Small intestine (tissue), 7 donors: ENCODE data around the gene PARL. TPM values are rescaled to one million over a fixed set of nuclear protein-coding genes. Genes with fewer than 3 reads are reported as not detected.
A peak's percentile ranks its signal among the peaks of the same experiment; 100 is the strongest.

ENCODE experiments used
- DNase-seq, 2 donors: peaks; one replicate each; pipeline versions ENCODE4 v3.0.0 to v3.0.0-alpha.2; 2013
- FAIRE-seq: peaks from 2 replicates; lab custom pipeline; 2012; peaks lifted over from hg19 to GRCh38; lab: Jason Lieb, UNC
- H3K27ac ChIP-seq, 3 donors: one replicate each; pipeline ENCODE4 v1.5.1; 2013; ENCODE audit warnings: low read length in 2 of 3, mild to moderate bottlenecking in 2 of 3, control low read depth in 1 of 3, inconsistent platforms in 1 of 3, low read depth in 1 of 3, moderate library complexity in 1 of 3
- H3K27me3 ChIP-seq, 3 donors: one replicate each; pipeline ENCODE4 v1.6.1; 2013; ENCODE audit warnings: low read length in 3 of 3, inconsistent platforms in 1 of 3; ENCODE audit not compliant: control insufficient read depth in 3 of 3, insufficient read depth in 3 of 3
- H3K36me3 ChIP-seq, 3 donors: one replicate each; pipeline ENCODE4 v1.6.1; 2013; ENCODE audit warnings: low read length in 3 of 3, inconsistent platforms in 1 of 3, low read depth in 1 of 3, mild to moderate bottlenecking in 1 of 3, moderate library complexity in 1 of 3; ENCODE audit not compliant: control insufficient read depth in 3 of 3, insufficient read depth in 2 of 3
- H3K4me1 ChIP-seq, 3 donors: one replicate each; pipeline ENCODE4 v1.6.1; 2013; ENCODE audit warnings: low read length in 2 of 3, inconsistent platforms in 1 of 3, low read depth in 1 of 3, mild to moderate bottlenecking in 1 of 3, moderate library complexity in 1 of 3; ENCODE audit not compliant: control insufficient read depth in 3 of 3, insufficient read depth in 2 of 3
- H3K4me3 ChIP-seq, 3 donors: one replicate each; pipeline ENCODE4 v1.5.1; 2013; ENCODE audit warnings: low read length in 3 of 3, control low read depth in 1 of 3, inconsistent platforms in 1 of 3, low read depth in 1 of 3, mild to moderate bottlenecking in 1 of 3, moderate library complexity in 1 of 3
- H3K9me3 ChIP-seq, 2 donors: one replicate each; pipeline ENCODE4 v1.6.1; 2013; ENCODE audit warnings: low read depth in 1 of 2, low read length in 1 of 2; ENCODE audit not compliant: control insufficient read depth in 2 of 2, insufficient read depth in 1 of 2
- WGBS, 3 donors: extraction: QIAGEN DNeasy Blood & Tissue Kit; methylation state at CpG; one replicate each; pipeline ENCODE4 v1.1.7; 2013; 5-methylcytosine and 5-hydroxymethylcytosine counted together
- polyA plus RNA-seq, 4 donors: library from polyadenylated mRNA; stranded (reverse) in 3 of 4; unstranded in 1 of 4; fragments of 200-250 nt in 3 of 4; fragments of 120-200 nt in 1 of 4; gene quantifications; one replicate each; pipeline versions ENCODE4 v1.2.1 to v1.2.3, GENCODE V29; 2013
- donor health status: healthy with polysubstance abuse.
- donor health status: control.
- donor health status: control.
- donor health status: Bipolar disorder and iron deficiency.
- donor health status: healthy.

PARL gene
- polyA plus RNA-seq, 4 donors = 43.7 to 77.3 (median 73.2) TPM

DNA sequence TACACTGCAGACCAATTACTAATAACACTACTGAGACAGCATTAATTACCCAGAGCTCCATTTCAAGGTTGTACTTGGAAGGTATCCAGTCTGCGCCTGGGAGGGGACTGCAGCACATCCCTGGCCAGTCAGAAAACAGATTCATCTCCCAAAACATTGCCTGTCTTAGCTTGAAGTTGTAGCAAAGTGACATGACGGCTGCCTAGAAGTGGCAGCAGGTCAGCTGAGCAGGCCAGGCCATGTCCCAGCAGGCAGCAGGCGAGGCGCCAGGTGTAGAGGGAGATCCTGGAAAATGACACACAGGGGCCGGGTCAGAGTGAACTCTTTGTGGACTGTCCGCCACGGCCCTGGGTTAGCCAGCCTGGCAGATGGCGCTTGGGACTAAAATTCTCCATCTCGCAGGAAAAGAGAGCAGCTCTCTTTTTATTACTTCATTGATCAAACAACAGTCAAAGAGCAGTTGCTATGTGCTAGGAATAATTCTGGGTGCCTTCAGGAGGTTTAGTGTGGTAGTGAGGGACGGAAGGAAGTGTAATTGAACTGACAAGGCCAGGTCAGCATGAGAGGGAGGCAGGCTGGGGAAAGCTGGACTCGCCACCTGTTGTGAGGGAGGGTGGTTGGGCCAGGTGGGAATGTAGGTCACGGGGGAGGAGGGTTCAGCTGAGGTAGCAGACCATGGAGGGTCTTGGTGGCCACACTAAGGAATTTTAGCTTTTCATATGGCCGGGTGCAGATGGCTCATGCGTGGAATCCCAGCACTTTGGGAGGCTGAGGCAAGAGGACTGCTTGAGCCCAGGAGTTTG is 58.0 kb downstream of the PARL start:
- no peak overlapping the region for H3K4me3 ChIP-seq
- H3K9me3 ChIP-seq = no peaks in the 10 kb centered on the region
- H3K4me1 ChIP-seq = peaks cover 0 to 4% (median 0%) of the 10 kb centered on the region in 3 donors
- WGBS, 3 donors = 87 to 91% (median 90%) methylated on average over 14 of the region's 14 CpGs
- peaks cover 0 to 2% (median 0%) of the 10 kb centered on the region in 3 donors for H3K27me3 ChIP-seq
- no peak overlapping the region for H3K27ac ChIP-seq
- FAIRE-seq (no peak), DNase-seq (peak in 1 of 2 donors; percentile 9)
- H3K36me3 ChIP-seq = peaks cover 2 to 34% (median 3%) of the 10 kb centered on the region in 3 donors

DNA sequence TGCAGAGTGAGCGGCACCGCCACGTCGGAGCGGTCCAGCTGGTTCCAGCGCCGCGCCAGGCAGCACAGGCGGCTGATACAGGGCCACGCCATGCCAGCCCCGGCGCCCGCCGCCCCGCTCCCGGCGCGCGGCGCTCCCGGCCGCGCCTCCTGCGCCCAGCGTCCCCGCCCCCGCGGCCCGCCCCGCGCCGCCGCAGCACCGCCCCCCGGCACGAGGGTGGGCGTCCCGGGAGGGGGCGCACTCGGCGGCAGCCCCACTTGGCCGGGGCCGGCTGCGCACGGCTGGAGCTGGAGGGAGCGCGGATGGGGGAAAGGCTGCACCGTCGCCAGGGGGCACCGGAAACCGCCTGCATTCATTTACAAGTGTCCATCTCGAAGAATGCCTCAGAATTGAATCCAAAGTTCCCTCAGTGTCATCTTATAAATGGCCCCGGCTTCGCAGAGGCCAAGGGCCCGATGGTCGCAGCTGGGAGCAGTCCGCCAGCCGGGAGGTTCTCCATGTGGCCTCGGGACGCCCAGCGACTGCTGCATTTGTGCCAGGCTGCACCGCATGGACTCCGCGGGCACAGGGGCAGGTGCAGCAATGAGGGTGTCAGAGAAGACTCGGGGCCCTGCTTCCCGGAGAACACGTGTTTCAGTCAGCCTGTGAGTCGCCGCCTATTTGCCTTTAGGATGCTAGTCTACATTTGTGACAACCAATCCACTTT is 59.1 kb downstream of the PARL start, which contains the start of gene MAP6D1:
Gene MAP6D1, minus strand, starts transcription at position 122 of the 706 bp plus-strand sequence. Its CDS starts 30 bp downstream, at position 92.
- Histone ChIP-seq H3K9me3 (no peaks in the 10 kb centered on the region), H3K27ac (no peak within 1 kb of the TSS), H3K36me3 (peaks cover 2 to 32% (median 3%) of the 10 kb centered on the region in 3 donors), H3K4me3 (peak within 1 kb of the TSS; percentile 20 to 61 (median 41)), H3K4me1 (peaks cover 0 to 4% (median 0%) of the 10 kb centered on the region in 3 donors), H3K27me3 (peaks cover 0 to 2% (median 0%) of the 10 kb centered on the region in 3 donors)
- FAIRE-seq (no peak), DNase-seq (peak; percentile 24 to 74)
- WGBS, 3 donors = 3 to 7% (median 4%) methylated on average over 31 to 69 of the region's 69 CpGs

DNA sequence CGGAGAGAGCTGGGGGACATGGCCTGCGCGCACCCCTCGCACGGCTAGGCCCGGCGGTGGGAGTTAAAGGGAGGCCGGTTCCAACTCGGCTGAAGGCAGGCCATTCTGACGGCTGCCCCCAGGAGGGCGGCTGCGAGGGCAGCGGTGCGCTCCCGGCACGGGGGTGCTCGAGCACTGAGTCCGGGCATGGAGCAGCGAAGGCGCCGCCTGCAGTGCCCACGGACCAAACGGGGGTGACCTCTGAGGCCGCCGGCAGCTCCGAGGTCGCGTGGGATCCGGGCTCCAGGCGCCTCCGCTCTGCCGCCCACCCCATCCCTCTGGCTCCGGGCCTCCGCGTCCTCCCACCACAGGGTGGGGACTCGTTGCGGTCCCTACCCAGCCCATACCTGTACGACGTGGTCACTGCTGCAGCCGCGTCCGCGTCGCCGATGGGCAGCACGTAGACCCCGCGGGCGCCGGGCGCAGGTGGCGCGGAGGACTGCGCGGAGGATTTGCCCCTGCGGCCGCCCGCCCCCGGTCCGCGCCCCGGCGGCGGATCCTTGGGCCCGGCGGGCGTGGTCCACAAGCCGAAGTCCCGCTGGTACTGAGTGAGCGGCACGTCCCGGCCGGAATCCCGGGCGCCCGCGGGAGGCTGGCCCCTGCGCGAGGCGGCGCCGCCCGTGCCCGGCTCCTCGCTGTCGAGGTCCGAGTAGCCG is 59.8 kb downstream of the PARL start:
- H3K36me3 ChIP-seq = peaks cover 2 to 27% (median 5%) of the 10 kb centered on the region in 3 donors
- WGBS, 3 donors = 1% methylated on average over 55 to 88 of the region's 88 CpGs
- H3K27ac ChIP-seq = no peak overlapping the region
- no peaks in the 10 kb centered on the region for H3K9me3 ChIP-seq
- DNase-seq (peak in 1 of 2 donors; percentile 65), FAIRE-seq (no peak)
- peaks cover 0 to 2% (median 0%) of the 10 kb centered on the region in 3 donors for H3K27me3 ChIP-seq
- H3K4me1 ChIP-seq = peaks cover 0 to 4% (median 0%) of the 10 kb centered on the region in 3 donors
- peak overlapping the region; percentile 20 to 61 (median 41) for H3K4me3 ChIP-seq

DNA sequence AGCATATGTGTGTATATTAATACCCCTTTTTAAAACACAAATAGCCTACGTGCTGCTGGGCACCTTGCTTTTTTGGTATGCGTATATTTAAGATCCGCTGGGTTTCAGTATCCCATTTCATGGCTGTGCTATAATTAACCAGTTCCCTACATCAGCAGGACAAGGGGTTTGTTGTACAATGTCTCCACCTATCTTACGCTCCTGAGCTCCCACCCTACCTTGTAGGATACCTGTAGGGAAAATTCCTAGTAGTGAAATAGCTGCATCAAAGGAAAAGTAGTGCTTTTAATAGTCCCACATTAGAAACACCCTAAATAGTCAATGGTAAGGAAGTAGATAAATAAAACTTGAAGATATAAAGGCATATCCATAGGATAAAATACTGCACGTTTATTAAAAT is 60.7 kb downstream of the PARL start:
- Histone ChIP-seq H3K4me3 (no peak overlapping the region), H3K36me3 (peaks cover under 1 to 25% (median 2%) of the 10 kb centered on the region in 3 donors), H3K27me3 (peaks cover 0 to 2% (median 0%) of the 10 kb centered on the region in 3 donors), H3K9me3 (no peaks in the 10 kb centered on the region), H3K4me1 (peaks cover 0 to 4% (median 0%) of the 10 kb centered on the region in 3 donors), H3K27ac (no peak overlapping the region)
- DNase-seq (no peak), FAIRE-seq (no peak)
- 82 to 85% (median 85%) methylated on average over 5 of the region's 5 CpGs for WGBS, 3 donors

DNA sequence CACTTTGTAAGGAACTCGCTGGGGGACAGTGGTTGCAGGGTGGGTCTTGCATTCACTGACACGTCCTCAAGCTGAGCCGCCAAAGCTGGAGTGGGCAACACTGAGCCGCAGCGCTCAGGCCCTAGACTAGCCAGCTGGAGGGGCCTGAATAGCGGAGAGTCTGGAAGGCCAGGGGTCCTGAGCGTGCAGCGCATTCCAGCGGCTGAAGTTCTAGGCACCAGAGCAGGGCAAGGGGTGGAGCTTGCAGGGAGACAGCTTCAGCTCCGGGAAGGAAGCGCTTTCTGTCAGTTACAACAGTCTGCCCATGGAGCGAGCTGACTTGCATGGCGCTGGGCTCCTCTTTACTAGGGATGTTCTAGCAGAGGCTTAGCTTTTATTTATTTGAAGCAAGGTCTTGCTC is 62.0 kb downstream of the PARL start:
- Histone ChIP-seq H3K9me3 (no peaks in the 10 kb centered on the region), H3K27me3 (peaks cover 0 to 2% (median 0%) of the 10 kb centered on the region in 3 donors), H3K27ac (no peak overlapping the region), H3K36me3 (peaks cover 0 to 13% (median 2%) of the 10 kb centered on the region in 3 donors), H3K4me1 (peaks cover 0 to 4% (median 0%) of the 10 kb centered on the region in 3 donors), H3K4me3 (no peak overlapping the region)
- FAIRE-seq (no peak), DNase-seq (no peak)
- WGBS, 3 donors = 90 to 96% (median 93%) methylated on average over 13 of the region's 13 CpGs

DNA sequence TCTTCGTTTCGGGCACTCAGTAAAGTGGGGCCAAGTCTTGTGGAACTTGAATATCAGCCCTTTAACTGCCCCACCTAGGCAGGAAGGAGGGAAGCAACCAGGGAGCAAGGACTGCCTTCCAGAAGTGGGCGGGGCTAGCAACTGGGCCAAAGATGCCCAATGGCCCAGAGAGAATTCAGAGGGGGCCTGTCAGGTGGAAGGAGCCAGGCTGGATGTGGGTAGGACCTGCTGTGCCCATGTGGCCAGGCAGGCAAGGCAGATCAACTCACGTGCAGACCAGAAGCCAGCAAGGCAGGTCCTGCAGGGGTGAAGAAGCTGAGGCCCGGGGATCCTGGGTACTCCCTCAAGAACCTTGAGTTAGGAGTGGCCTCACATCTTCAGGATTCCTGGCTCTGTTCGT is 64.8 kb downstream of the PARL start:
- Histone ChIP-seq H3K27ac (no peak overlapping the region), H3K4me1 (peaks cover 0 to 4% (median 0%) of the 10 kb centered on the region in 3 donors), H3K27me3 (peaks cover 0 to 2% (median 0%) of the 10 kb centered on the region in 3 donors), H3K9me3 (no peaks in the 10 kb centered on the region), H3K36me3 (peaks cover 0 to 24% (median 2%) of the 10 kb centered on the region in 3 donors), H3K4me3 (no peak overlapping the region)
- DNase-seq (no peak), FAIRE-seq (no peak)
- WGBS, 3 donors = 77 to 91% (median 90%) methylated on average over 6 of the region's 6 CpGs

DNA sequence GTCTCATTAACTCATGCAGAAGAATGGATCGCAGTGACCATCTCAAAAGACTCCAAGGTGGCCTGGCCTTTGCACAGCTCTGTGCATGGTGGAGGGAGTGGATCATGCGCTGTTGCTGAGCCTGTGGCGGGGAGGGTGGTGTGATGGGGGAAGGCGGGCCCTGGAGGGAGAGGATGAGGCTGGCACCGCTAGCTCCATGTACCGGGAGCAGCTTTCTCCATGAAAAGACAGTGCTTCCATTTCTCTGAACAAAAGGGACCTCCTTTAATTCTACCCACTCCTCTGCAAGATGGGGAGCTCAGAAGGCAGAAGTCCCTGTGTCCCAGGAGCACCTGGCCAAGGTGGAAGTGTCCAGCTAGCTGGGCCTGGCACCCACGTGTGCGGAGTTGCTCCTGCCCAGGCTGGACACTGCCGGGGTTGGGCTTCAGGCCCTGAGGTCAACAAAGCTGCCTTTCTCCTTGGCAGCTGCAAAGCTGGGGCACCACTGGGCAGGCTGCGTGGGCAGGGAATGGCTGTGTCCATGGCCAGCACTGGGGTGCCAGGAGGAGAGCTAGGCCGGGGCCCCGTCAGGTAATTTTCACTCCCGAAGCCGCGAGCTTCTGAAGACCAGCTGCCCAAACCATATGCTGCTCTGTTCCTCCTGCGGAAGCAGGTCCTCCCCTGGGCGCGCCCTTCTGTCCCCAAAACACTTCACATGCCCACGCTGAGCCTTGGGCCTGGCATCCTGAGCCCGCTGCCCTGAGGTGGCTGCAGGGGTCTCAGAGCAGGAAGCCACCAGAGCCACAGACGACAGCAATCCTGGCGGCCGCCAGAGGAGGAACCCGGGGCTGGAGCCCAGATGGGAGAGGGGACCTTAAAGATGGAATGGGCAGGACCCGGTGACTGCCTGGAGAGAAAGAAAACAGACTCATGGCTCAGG is 65.7 kb downstream of the PARL start:
- no peak for FAIRE-seq

More for the DNA sequence above, 65.7 kb downstream of the PARL start:
- Histone ChIP-seq H3K27me3 (no peaks in the 10 kb centered on the region), H3K4me1 (no peaks in the 10 kb centered on the region), H3K36me3 (peaks cover 0 to 24% (median 2%) of the 10 kb centered on the region in 3 donors), H3K27ac (no peak overlapping the region), H3K4me3 (no peak overlapping the region), H3K9me3 (no peaks in the 10 kb centered on the region)
- no peak for DNase-seq
- 91 to 95% (median 92%) methylated on average over 23 to 25 of the region's 25 CpGs for WGBS, 3 donors
